Progenitor cell of endocrine pancreas (in vitro differentiated cells): Measurements from ENCODE around the gene IL4. TPM values are rescaled to one million over a fixed set of nuclear protein-coding genes. Genes with fewer than 3 reads are reported as not detected.
"Not testable (repeated sequence)": the region's sequence is repeated elsewhere in the genome, so short reads cannot be mapped to it uniquely, and the experiment has no call there.

Experiments used
- DNase-seq: peaks from one replicate; pipeline ENCODE4 v3.0.0; 2021; ENCODE audit warnings: low spot score; ENCODE audit not compliant: unreplicated experiment
- H3K27ac Mint-ChIP-seq: 2 replicates; pipeline ENCODE4 v1.8.0; 2021; ENCODE audit warnings: mild to moderate bottlenecking, moderate library complexity, mixed read lengths
- H3K27me3 Mint-ChIP-seq: 2 replicates; pipeline ENCODE4 v1.8.0; 2021; ENCODE audit warnings: mixed read lengths
- H3K36me3 Mint-ChIP-seq: 2 replicates; pipeline ENCODE4 v1.8.0; 2022; ENCODE audit warnings: mixed read lengths; ENCODE audit not compliant: insufficient read depth
- H3K4me1 Mint-ChIP-seq: 2 replicates; pipeline ENCODE4 v1.8.0; 2021; ENCODE audit warnings: low read depth, mixed read lengths
- H3K4me3 Mint-ChIP-seq: 2 replicates; pipeline ENCODE4 v1.8.0; 2021; ENCODE audit warnings: low read depth, mild to moderate bottlenecking, moderate library complexity, mixed read lengths
- H3K9me3 Mint-ChIP-seq: 2 replicates; pipeline ENCODE4 v1.8.0; 2021; ENCODE audit warnings: low read depth, mixed read lengths
- long read RNA-seq: library from polyadenylated mRNA; unstranded; transcript quantifications from one replicate; pipeline ENCODE4 v2.0.0, GENCODE V29; 2020
- total RNA-seq: library from RNA; stranded (reverse); gene quantifications from 2 replicates; pipeline ENCODE4 v1.2.1, GENCODE V29; 2021
- TF ChIP-seq, protein P1 (sequence below): fragments of 200-600 bp; sonication (generic); IDR thresholded peaks from one replicate; pipeline ENCODE4 v1.5.0; 2021; ENCODE audit warnings: antibody characterized with exemption, mild to moderate bottlenecking; ENCODE audit not compliant: unreplicated experiment

IL4 gene
- total RNA-seq = not detected in 2 replicates
- long read RNA-seq = 0 reads

GRCh38 chr5:132673939-132674630, at the start of gene IL4:
IL4 (plus strand) TSS chr5:132673989; CDS start chr5:132674051, 62 bp downstream.
- Mint-ChIP-seq H3K4me1 (peaks cover 2% of the 10 kb centered on the region), H3K36me3 (no peaks in the 10 kb centered on the region), H3K27me3 (peaks cover 22% of the 10 kb centered on the region), H3K9me3 (no peaks in the 10 kb centered on the region), H3K27ac (no peak within 1 kb of the TSS), H3K4me3 (no peak within 1 kb of the TSS)
- DNase-seq = no peak
- TF ChIP-seq, protein P1, sequence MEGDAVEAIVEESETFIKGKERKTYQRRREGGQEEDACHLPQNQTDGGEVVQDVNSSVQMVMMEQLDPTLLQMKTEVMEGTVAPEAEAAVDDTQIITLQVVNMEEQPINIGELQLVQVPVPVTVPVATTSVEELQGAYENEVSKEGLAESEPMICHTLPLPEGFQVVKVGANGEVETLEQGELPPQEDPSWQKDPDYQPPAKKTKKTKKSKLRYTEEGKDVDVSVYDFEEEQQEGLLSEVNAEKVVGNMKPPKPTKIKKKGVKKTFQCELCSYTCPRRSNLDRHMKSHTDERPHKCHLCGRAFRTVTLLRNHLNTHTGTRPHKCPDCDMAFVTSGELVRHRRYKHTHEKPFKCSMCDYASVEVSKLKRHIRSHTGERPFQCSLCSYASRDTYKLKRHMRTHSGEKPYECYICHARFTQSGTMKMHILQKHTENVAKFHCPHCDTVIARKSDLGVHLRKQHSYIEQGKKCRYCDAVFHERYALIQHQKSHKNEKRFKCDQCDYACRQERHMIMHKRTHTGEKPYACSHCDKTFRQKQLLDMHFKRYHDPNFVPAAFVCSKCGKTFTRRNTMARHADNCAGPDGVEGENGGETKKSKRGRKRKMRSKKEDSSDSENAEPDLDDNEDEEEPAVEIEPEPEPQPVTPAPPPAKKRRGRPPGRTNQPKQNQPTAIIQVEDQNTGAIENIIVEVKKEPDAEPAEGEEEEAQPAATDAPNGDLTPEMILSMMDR = no peak

- Mint-ChIP-seq H3K27ac (no peak overlapping the region), H3K4me1 (peaks cover 14% of the 10 kb centered on the region)
These were observed 46.3 kb upstream of the IL4 start for GRCh38 chr5:132627470-132627869.

DNA sequence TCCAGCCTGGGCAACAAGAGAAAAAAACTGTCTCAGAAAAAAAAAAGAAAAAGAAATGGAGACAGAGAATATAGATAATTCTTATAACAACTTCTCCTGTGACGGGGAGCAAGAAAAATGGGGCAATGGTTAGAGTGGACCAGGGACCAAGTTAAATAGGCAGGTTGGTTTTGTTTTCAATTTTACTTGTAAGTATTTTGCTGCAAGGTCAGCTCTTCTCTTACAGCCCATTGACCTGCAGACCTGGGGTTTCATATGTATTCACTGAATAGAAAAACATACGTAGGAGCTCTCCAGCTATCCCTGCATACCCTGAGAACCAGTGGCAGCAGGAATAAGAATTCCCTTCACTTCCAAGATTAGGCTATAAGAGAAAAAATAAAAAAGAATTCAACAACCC, 45.0 kb upstream of the IL4 start:
- H3K27ac Mint-ChIP-seq = no peak overlapping the region
- H3K4me1 Mint-ChIP-seq = peaks cover 2% of the 10 kb centered on the region
- no peak for DNase-seq
- TF ChIP-seq, protein P1 = no peak
- no peaks in the 10 kb centered on the region for H3K9me3 Mint-ChIP-seq
- no peak overlapping the region for H3K4me3 Mint-ChIP-seq
- H3K27me3 Mint-ChIP-seq = no peaks in the 10 kb centered on the region
- H3K36me3 Mint-ChIP-seq = peaks cover 21% of the 10 kb centered on the region

More at GRCh38 chr5:132627470-132627869, 46.3 kb upstream of the IL4 start:
- TF ChIP-seq, protein P1 = no peak
- DNase-seq = no peak
- Mint-ChIP-seq H3K36me3 (peaks cover 26% of the 10 kb centered on the region), H3K4me3 (no peak overlapping the region), H3K9me3 (no peaks in the 10 kb centered on the region), H3K27me3 (no peaks in the 10 kb centered on the region)

DNA sequence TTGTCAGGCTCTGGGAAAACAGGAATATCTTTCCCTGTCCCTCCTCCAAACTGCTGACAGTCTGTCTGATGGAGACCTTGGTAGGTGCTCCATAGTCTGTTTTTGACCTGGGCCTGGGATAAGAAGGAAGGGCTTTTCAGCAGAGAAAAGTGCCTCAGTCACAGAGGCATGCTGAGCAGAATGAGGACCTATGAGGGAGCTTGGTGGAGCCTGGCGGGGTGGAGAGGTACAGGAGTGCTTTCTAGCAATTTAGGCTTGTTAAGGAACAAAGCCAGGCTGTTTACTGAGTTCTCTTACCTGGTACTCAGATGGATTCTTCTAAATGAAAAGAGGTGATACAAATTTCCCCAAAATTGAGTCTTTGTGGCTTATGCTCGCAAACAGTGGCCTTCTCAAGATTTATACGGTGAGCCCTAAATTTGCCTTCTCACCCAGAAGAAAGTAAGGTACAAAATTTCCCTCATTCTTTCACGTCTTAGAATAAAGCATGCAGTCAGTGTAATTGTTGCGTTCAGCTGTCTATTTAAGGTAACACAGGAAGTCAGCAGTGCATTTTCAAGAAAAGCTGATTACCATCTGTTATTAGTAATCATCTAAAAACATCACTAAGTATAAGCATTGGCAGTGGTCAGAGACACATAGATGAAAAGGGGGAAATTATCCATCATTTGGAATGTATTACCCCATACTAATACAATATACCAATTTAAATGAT, 44.4 kb upstream of the IL4 start:
- DNase-seq = no peak

GRCh38 chr5:132633587-132633986, 40.2 kb upstream of the IL4 start:
- not testable (repeated sequence) for H3K27me3 Mint-ChIP-seq, H3K4me3 Mint-ChIP-seq, H3K9me3 Mint-ChIP-seq, DNase-seq, H3K27ac Mint-ChIP-seq, H3K4me1 Mint-ChIP-seq
- peaks cover 17% of the 10 kb centered on the region for H3K36me3 Mint-ChIP-seq

More for the DNA sequence above, 44.4 kb upstream of the IL4 start:
- peaks cover 2% of the 10 kb centered on the region for H3K4me1 Mint-ChIP-seq
- H3K9me3 Mint-ChIP-seq = no peaks in the 10 kb centered on the region
- H3K4me3 Mint-ChIP-seq = no peak overlapping the region
- TF ChIP-seq, protein P1 = no peak
- peaks cover 18% of the 10 kb centered on the region for H3K36me3 Mint-ChIP-seq
- H3K27me3 Mint-ChIP-seq = no peaks in the 10 kb centered on the region
- no peak overlapping the region for H3K27ac Mint-ChIP-seq
